IgD-negative memory B cell (primary cell): ENCODE measurements around the gene PDZK1. TPM values are rescaled to one million over a fixed set of nuclear protein-coding genes. Genes with fewer than 3 reads are reported as not detected.
"Not testable (repeated sequence)": the region's sequence is repeated elsewhere in the genome, so short reads cannot be mapped to it uniquely, and the experiment has no call there.

Experiments used
- H3K27ac Mint-ChIP-seq, 3 donors: one replicate each; pipeline ENCODE4 v1.8.0; 2020 to 2022; ENCODE audit warnings: mild to moderate bottlenecking in 3 of 3, mixed read lengths in 3 of 3, moderate library complexity in 1 of 3
- H3K27me3 Mint-ChIP-seq: one replicate; pipeline ENCODE4 v1.8.0; 2021; ENCODE audit warnings: mixed read lengths
- H3K36me3 Mint-ChIP-seq: one replicate; pipeline ENCODE4 v1.8.0; 2020; ENCODE audit warnings: mild to moderate bottlenecking, mixed read lengths
- H3K4me1 Mint-ChIP-seq, 3 donors: one replicate each; pipeline ENCODE4 v1.8.0; 2020 to 2022; ENCODE audit warnings: mixed read lengths in 3 of 3, mild to moderate bottlenecking in 1 of 3
- H3K4me3 Mint-ChIP-seq, 4 donors: one replicate each; pipeline ENCODE4 v1.8.0; 2020 to 2022; ENCODE audit warnings: mild to moderate bottlenecking in 4 of 4, mixed read lengths in 4 of 4, moderate library complexity in 3 of 4
- H3K9me3 Mint-ChIP-seq, 3 donors: one replicate each; pipeline ENCODE4 v1.8.0; 2020 to 2021; ENCODE audit warnings: mixed read lengths in 3 of 3, mild to moderate bottlenecking in 1 of 3
- polyA plus RNA-seq: library from polyadenylated mRNA; unstranded; fragments of 300-500 nt; fragmentation: Illumina TruSeq; gene quantifications from one replicate; pipeline ENCODE4 v1.2.3, GENCODE V29; 2021

PDZK1 gene
- polyA plus RNA-seq, 1 donor from 2014 or later, result 0.30 TPM

DNA sequence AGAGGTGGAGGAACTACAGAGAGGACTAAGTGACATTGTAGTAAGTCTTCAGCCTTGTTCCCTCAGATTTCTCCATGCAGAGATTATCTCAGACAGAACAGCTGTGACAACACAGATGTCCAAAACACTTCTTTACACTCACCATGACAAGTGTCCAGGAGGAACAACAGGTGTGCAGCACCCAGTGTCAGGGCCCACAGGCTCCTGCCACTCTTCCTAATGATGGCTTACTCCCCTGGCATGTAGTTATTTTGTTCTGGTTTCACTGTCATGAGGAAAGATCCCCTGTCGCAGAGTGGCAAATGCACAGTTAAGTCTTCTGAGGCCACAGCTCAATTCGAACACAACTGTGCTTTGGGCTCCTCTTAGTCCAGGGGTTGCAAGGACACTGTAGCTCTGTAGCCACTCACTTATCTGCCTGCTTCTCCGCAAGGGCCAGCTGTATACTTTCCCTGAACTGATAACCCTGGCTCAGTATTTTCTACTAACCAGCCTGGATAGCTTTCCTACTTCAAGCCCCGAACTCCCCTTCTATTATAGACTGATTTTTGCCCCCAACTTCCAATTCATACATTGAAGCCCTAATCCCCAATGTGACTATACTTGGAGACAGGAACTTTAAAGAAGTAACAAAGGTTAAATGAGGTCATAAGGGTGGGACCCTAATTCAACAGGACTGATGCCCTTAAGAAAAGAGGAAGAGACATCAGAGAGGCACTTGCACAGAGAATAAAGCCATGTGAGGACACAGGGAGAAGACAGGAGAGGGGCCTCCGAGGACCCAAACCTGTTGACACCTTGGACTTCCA, 11.1 kb downstream of the PDZK1 start:
- Mint-ChIP-seq H3K4me3 (no peak overlapping the region), H3K27ac (no peak overlapping the region), H3K4me1 (peaks cover 0 to 2% (median 0%) of the 10 kb centered on the region in 3 donors), H3K36me3 (no peaks in the 10 kb centered on the region), H3K27me3 (no peaks in the 10 kb centered on the region), H3K9me3 (no peaks in the 10 kb centered on the region)

DNA sequence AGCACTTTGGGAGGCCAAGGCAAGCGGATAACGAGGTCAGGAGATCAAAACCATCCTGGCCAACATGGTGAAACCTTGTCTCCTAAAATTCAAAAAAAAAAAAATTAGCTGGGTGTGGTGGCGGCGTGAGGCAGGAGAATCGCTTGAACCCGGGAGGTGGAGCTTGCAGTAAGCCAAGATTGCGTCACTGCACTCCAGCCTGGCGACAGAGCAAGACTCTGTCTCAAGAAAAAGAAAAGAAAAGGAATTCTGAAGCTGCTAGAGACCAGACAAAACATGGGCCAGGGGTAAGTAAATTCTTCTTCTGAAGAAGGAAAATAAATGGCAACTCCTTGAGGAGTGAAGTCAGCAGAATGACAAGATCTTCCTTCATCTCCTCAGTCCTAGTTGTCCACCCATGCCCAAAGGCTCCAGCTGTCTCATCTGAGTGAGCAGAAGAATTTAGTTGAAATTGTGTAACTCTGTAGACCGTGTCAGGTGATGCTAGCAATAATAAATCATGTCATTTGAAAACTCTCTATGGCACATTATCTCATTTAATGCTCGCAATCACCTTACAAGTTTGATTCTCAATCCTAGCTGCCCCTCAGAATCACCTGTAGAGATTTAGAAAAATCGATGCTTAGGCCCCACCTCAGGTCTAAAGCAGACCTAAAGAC, 14.3 kb downstream of the PDZK1 start:
- Mint-ChIP-seq H3K4me1 (peaks cover 6 to 13% (median 11%) of the 10 kb centered on the region in 3 donors), H3K27ac (no peak overlapping the region), H3K27me3 (no peaks in the 10 kb centered on the region), H3K4me3 (peak overlapping the region in 1 of 4 donors; percentile 47), H3K9me3 (no peaks in the 10 kb centered on the region), H3K36me3 (peaks cover 2% of the 10 kb centered on the region)

DNA sequence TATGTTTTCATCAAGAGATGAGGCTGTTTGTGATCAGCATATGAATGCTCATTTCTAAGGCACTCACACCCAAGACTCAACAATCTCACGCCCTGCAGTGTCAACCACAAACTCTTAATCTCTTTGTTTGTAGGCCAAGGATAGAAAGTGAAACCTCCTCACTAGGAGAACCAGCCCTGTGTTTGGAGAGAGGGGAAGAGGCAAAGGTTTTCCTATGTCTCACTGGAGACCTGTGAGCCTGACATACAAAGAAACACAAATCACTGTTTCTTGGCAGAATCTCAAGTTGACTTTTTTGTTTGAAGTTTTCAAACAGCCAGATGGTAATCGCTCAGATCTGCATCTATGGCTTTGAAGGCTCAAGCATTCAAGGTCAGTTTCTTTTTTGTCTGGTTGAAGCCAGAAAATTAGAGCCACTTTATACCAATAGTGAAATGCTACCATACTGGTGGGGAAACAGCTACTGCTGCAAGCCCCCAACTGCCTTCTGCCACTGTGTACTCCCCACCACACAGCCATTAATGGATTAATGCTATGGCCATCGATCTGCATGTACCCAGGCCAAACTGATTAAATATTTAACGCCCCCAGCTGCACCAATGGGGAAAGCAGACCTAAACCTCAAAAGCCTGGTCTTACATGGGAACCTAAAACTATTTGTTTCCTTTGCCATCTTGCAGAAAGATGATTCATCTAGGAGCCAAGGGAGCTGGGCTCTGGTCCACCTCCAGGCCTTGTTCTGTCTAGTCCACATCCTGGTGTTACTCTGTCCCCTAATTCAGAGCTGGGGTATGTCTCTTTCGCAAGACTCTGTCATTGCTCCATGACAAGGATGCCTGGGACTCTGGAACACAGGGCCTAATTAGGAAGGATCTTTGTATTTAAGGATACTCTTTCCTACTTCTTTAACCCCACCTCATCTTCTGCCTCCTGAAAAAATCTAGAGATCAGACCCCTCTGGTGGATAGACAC, 16.3 kb downstream of the PDZK1 start:
- peak overlapping the region in 2 of 3 donors; percentile 9 to 75 for H3K27ac Mint-ChIP-seq
- peak overlapping the region in 2 of 4 donors; percentile 1 to 66 for H3K4me3 Mint-ChIP-seq
- peaks cover 6 to 13% (median 11%) of the 10 kb centered on the region in 3 donors for H3K4me1 Mint-ChIP-seq
- no peaks in the 10 kb centered on the region for H3K9me3 Mint-ChIP-seq
- H3K27me3 Mint-ChIP-seq, result no peaks in the 10 kb centered on the region
- H3K36me3 Mint-ChIP-seq, result peaks cover 2% of the 10 kb centered on the region

DNA sequence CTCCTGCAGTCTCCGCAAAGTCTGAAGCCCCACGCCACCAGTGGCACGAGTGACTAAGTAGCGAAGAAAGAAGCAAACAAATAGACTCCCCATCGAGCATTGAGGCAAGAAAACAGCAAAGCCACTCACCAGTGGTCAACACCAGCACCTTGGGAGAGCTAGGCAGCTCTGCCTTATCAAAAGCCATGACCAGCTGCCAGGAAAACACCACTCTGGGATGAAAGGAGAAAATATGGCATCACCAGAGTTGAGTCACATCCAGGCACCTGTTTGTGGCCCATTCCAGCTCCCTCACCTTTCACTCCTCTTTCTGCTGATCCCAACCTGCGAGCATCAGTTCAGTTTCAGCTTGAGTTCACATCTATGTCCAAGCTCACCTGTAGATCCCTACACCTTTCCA, 17.2 kb downstream of the PDZK1 start:
- Mint-ChIP-seq H3K27me3 (no peaks in the 10 kb centered on the region), H3K9me3 (no peaks in the 10 kb centered on the region), H3K27ac (peak overlapping the region in 1 of 3 donors; percentile 75), H3K36me3 (peaks cover 2% of the 10 kb centered on the region), H3K4me1 (peaks cover 6 to 13% (median 11%) of the 10 kb centered on the region in 3 donors), H3K4me3 (peak overlapping the region in 2 of 4 donors; percentile 75 to 82)

DNA sequence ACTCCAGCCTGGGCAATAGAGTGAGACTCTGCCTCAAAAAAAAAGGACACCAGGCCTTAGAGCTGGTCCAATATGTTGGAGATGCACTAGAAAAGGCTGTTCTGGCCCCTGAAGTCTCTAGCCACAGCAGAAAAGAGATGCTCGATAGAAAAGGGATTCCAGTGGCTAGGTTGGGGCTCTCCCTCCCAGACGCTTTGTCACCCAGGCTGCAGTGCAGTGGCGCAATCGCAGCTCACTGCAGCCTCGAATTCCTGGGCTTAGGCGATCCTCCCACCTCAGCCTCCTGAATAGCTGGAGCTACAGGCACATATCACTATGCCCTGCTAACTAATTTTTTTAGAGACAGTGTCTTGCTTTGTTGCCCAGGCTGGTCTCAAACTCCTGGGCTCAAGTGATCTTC, 18.2 kb downstream of the PDZK1 start:
- no peaks in the 10 kb centered on the region for H3K27me3 Mint-ChIP-seq
- peaks cover 2% of the 10 kb centered on the region for H3K36me3 Mint-ChIP-seq
- no peak overlapping the region for H3K27ac Mint-ChIP-seq
- no peak overlapping the region for H3K4me3 Mint-ChIP-seq
- no peaks in the 10 kb centered on the region for H3K9me3 Mint-ChIP-seq
- peaks cover 5 to 13% (median 11%) of the 10 kb centered on the region in 3 donors for H3K4me1 Mint-ChIP-seq

DNA sequence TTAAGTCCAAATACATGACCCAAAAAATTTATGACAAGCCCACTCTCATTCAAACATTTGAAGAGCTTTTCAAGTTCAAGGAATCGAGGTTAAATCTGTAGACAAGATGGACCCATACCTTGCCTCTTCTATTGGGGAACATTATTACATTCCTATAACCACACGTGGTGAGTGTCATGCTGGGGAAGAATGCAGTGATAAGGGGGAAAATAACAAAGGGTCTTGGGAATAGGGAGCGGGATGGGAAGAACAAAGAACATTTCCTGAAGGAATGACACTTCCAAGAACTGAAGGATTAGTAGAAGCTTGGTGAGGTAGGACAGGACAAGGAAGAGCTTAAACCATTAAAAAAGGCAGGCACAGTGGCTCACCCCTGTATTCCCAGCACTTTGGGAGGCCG, 18.8 kb downstream of the PDZK1 start:
- H3K36me3 Mint-ChIP-seq, result peaks cover 2% of the 10 kb centered on the region
- H3K4me3 Mint-ChIP-seq, result no peak overlapping the region
- H3K27ac Mint-ChIP-seq, result peak overlapping the region in 1 of 3 donors; percentile 20

DNA sequence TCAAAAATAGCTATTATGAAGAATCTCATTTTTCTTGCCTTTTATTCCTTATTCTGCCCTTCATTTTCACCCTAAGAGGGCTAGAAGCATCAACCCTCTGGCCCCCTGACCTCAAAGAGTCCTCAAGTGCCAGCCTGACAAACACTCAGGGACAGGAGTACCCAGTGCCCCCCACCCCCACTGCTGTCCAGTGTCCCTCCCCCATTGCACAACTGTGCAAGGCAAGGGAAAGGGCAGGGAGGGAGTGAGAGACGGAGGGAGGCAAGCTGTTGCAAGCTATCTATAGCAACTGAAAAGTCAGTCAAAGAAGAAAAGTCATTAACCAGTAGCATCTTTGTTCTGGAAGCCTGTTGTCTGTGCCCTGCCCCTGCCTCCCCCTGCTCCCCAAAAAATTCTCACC, 21.1 kb downstream of the PDZK1 start:
- not testable (repeated sequence) for H3K9me3 Mint-ChIP-seq, H3K36me3 Mint-ChIP-seq, H3K27me3 Mint-ChIP-seq, H3K4me3 Mint-ChIP-seq, H3K27ac Mint-ChIP-seq
- peaks cover 5 to 13% (median 11%) of the 10 kb centered on the region in 3 donors for H3K4me1 Mint-ChIP-seq

More for the DNA sequence above, 18.8 kb downstream of the PDZK1 start:
- H3K27me3 Mint-ChIP-seq, result no peaks in the 10 kb centered on the region
- peaks cover 5 to 13% (median 11%) of the 10 kb centered on the region in 3 donors for H3K4me1 Mint-ChIP-seq
- H3K9me3 Mint-ChIP-seq, result no peaks in the 10 kb centered on the region

DNA sequence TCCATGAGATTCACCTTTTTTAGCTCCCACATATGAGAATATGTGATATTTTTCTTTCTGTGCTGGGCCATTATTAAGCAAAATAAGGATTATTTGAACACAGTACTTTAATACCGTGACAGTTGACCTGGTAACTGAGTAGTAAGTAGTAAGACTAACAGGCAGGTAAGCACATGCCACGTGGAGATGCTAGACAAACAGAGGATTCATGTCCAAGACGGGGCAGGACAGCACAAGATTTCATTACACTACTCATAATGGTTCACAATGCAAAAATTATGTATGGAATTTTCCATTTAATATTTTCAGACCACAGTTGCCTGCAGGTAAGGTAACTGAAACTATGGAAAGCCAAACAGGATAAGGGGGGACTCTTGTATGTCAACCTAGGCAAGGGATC, 22.3 kb downstream of the PDZK1 start:
- H3K36me3 Mint-ChIP-seq, H3K27me3 Mint-ChIP-seq, H3K4me1 Mint-ChIP-seq, H3K4me3 Mint-ChIP-seq, H3K9me3 Mint-ChIP-seq, H3K27ac Mint-ChIP-seq: not testable (repeated sequence)

DNA sequence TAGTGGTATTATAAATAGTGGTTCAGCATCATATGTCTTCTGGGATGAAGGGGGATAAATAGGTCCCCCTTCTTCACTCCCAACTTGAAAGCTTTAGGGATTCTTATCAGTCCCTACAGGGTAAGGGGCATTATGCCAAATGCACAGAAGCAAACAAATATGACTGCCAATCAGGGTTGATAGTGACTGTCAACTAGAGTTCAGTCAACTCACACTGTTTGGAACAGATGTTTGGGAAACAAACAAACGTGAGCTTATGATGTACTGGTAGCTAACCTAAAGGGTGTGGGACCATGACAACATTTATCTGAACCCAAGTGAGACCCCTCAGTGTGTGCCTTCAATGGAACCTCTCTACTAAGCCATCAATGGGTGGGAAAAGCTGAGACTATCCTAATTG, 34.0 kb downstream of the PDZK1 start:
- H3K27me3 Mint-ChIP-seq, H3K27ac Mint-ChIP-seq, H3K4me3 Mint-ChIP-seq, H3K36me3 Mint-ChIP-seq, H3K9me3 Mint-ChIP-seq, H3K4me1 Mint-ChIP-seq: not testable (repeated sequence)

DNA sequence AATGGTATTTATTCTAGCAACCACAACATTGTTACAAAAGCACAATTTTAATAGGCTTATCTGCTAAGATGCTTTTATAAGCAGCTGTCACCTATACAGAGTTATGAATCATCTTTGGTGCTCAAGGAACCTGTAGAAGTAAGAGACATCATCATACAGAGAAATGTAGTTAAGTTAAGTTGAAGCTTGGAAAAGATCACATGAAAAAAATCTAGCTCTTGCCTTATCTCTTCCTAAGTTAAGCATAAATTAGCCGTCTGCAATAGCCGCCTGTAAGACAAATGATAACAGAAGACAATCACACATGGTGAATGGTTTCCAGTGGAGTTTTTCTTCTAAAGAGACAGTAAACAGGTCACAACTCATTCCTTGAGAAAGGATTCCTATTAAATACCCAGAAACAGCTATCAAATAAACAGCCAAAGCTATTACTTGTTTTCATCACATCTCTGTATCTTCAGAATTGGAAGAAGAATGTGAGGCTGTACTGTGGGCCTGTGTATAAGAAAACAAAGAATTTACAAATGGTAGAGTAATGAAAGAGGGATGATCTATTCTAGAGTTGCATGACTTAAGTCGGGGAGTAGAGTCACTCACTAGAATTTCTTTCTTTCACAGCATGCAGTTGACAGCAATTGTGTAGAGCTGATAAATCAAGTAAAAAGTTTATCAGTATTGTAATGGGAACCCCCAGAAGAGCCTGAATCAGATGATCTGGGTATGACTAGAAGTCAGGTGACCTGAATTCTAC, 36.0 kb downstream of the PDZK1 start:
- H3K4me3 Mint-ChIP-seq, H3K36me3 Mint-ChIP-seq, H3K27ac Mint-ChIP-seq, H3K4me1 Mint-ChIP-seq, H3K9me3 Mint-ChIP-seq, H3K27me3 Mint-ChIP-seq: not testable (repeated sequence)

DNA sequence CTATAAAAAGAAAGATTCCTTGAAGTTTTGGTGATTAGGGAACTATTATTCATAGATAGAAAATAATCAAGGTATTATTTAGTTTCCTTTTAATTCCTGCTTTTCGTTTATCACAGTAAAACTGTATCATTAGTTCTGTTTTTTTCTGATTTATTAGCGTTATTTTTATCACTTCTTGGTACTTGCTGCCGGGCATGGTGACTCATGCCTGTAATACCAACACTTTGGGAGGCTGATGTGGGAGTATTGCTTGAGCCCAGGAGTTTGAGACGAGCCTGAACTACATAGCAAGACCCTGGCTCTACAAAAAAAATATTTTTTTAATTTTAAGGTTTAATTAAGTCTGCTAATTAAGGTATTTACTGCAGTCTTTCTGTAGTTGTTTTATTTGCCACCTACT, 42.2 kb downstream of the PDZK1 start:
- not testable (repeated sequence) for H3K36me3 Mint-ChIP-seq, H3K27ac Mint-ChIP-seq, H3K27me3 Mint-ChIP-seq, H3K4me3 Mint-ChIP-seq, H3K9me3 Mint-ChIP-seq, H3K4me1 Mint-ChIP-seq

DNA sequence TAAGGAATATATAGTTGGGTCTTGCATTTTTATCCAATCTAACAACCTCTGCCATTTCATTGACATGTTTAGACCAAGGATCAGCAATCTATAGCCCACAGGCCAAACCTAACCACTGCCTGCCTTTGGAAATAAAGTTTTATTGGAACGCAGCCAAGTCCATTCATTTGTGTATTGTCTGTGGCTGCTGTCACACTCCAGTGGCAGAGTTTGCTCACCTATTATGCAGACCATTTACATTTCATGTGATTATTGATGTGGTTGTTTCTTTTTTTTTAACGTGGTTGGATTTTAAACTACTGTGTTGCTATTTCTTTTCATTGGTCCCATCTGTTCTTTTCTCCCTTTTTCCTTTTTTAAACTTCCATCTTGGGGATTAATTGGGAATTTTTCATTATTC, 44.7 kb downstream of the PDZK1 start:
- not testable (repeated sequence) for H3K4me3 Mint-ChIP-seq

DNA sequence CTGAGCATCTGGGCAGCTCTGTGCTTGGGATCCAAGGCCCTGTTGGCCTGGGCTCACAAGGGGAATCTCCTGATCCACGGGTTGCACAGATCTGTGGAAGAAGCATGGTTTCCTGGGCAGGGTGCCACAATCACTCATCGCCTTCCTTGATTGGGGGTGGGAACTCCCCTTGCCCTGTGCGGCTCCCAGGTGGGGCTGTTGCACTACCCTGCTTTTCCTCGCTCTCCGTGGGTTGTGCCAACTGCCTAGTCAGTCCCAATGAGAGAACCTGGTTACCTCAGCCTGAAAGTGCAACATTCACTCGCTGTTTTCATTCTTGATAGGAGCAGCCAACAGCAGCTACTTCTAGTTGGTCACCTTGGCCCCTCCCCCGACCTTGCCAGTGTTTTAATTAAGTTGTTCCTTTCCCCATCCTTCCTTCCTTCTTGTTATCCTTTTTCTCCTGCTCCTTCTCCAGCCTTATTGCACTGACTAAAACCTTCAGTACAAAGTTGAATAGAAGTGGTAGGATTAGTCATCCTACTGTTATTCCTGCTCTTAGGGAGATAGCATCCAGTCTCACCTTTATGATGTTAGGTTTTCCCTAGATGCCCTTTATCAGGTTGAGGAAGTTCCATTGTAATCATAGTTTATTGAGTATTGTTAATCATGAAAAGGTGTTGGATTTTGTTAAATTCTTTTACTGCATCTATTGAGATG, 50.8 kb downstream of the PDZK1 start:
- H3K27ac Mint-ChIP-seq, H3K4me3 Mint-ChIP-seq, H3K9me3 Mint-ChIP-seq, H3K36me3 Mint-ChIP-seq, H3K4me1 Mint-ChIP-seq, H3K27me3 Mint-ChIP-seq: not testable (repeated sequence)

More for the DNA sequence above, 44.7 kb downstream of the PDZK1 start:
- not testable (repeated sequence) for H3K27me3 Mint-ChIP-seq, H3K4me1 Mint-ChIP-seq, H3K36me3 Mint-ChIP-seq, H3K9me3 Mint-ChIP-seq, H3K27ac Mint-ChIP-seq

DNA sequence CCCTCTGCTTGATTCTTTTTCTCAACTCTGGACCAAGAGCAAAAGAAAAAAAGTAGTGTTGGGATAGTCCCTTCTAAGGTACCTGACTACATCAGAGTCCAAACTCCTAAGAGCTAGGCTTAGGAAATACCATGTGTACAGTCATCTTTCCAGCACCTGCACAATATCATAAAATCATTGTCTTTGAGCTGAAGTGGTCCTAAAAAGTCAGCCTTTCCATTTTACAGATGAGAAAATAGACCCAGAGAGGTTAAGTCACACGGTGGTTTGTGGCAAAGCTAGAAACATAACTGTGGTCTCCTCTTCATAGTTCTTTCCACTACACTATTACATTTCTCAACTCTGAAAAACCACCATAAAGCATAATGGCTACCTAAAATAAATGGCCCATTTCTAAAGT, 63.2 kb downstream of the PDZK1 start:
- not testable (repeated sequence) for H3K4me1 Mint-ChIP-seq, H3K9me3 Mint-ChIP-seq, H3K4me3 Mint-ChIP-seq, H3K27me3 Mint-ChIP-seq, H3K27ac Mint-ChIP-seq, H3K36me3 Mint-ChIP-seq
